A673 (cell line): ENCODE measurements around the gene S1PR4.

Source experiments
- CTCF ChIP-seq: fragments of 300-800, 200-600 bp; sonication (generic); conservative IDR thresholded peaks from 2 replicates; pipeline ENCODE4 v1.5.1; 2017; ENCODE audit warnings: low read depth, mild to moderate bottlenecking, antibody characterized with exemption, low read length, moderate library complexity, mixed read lengths
- EZH2 ChIP-seq: fragments of 200-600 bp; sonication (generic); IDR thresholded peaks from 2 replicates; pipeline ENCODE4 v1.6.1; 2017; ENCODE audit warnings: borderline replicate concordance, low read depth, mild to moderate bottlenecking, mixed read lengths, antibody characterized with exemption, low read length; ENCODE audit not compliant: poor library complexity, severe bottlenecking

- no peak for TF ChIP-seq CTCF
- TF ChIP-seq EZH2: no peak
These were observed 47.1 kb downstream of the S1PR4 start for GRCh38 chr19:3225677-3226093.
